ENCODE results near the gene POLD2.

POLD2 gene

DNA sequence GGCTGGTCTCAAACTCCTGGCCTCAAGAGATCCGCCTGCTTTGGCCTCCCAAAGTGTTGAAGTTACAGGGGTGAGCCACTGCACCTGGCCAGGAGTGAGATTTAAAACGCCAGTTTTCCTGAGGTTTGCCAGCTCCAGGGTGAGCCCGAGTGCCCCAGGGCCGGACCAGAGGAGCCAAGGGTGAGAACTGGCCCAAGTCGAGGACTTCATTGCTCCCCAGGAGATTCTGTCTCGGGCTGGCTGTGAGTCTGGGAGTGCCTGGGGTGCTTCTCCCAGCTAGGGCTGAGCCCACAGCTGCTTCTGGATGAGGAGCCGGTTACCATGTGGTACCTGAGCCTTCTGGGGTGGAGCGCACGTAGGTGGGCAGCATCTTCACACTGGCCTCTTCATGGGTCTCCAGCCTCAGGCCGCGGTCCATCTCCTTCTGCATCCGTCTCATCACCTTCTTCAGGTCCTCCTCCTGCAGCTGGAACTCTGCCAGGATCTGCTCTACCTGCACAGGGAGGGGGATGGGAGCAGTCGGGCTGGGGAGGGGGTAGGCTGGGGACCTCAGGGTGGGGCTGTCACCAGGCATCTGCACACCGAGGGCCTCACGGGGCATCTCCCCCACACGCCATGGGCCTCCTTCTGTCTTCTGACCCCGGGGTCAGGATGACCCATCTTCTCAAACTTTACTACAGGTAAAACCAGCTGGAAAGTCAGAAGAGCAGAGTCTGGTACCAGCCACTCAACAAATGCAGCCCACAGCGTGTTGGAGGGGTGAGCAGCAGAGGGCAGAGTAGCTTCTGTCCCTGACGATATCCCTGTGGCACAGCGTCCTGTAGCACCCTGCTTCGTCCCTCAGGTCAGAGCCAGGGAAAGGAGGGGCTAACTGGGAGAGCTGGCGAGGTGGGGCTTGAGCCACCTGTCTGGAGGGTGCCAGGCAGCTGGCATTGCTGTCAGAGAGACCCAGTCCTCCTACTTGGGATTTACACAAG is 29.9 kb upstream of the POLD2 start:
- DNase-seq (ENCODE audit: low read depth in 2 of 3, low spot score in 1 of 3): no peak

DNA sequence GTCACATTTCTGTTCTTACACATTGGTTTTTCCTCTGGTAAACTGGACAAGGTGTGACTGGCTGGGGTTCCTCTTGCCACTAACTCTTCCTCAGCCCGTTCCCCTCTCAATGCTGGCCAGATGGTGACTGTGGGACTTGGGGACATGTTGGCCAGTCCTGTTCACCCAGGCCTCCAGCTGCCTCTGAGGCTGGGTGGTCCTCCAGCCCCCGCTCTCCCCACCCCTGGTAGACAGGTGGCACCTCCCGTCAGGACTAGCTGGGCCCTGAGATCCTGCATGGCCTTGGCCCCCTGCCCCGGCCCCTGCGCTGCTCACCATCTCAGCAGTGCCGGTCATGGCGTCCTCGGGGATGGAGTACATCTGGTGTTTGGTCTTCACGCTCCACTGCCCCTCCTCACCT is 28.6 kb upstream of the POLD2 start:
- DNase-seq (ENCODE audit: low read depth in 2 of 3, low spot score in 1 of 3): no peak

DNA sequence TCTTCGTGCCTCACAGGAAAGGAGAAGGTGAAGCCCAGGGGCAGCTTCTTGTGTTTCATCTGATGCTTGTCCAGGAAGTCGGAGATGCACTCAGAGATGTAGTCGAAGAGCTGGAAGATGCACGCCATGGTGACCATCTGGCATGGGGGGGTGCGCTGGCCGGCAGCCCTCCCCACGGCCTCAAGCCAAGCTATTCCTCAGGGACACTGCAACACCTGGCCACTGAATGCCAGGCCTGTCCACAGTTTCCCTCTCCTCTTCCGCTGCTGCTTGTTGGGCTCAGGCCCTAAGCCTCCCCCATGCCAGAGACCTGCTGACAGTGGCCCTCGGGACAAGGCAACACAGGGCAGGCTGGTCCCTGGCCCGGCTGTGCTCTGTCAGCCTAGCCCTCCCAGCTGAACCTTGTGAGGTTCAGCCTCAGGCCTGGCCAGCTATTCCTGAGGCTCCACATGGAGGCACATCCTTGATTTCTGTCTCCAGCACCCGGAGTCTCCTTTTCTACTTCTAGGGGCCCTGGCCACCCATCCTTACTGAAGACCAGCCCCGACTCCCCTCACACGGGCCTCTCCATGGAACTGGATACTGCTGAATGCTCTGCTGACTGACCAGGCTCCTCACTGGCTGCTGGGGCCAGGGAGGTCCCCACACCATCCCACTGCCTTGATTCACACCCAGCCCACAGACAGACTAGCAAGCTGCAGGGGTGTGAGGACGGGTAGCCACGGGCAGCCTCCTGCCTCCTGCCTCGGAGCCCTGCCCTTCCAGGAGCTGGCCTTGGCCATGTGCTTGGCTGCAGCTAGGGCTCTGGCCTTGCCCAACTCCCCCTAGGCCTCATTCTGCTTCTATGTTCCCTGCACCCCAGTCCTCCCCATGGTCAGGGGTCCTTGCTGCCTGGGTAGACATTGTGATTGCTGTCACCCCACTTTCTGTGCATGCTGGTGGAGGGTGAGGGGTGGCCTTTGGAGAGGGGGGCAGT is 27.9 kb upstream of the POLD2 start:
- DNase-seq (ENCODE audit: low read depth in 2 of 3, low spot score in 1 of 3): no peak

DNA sequence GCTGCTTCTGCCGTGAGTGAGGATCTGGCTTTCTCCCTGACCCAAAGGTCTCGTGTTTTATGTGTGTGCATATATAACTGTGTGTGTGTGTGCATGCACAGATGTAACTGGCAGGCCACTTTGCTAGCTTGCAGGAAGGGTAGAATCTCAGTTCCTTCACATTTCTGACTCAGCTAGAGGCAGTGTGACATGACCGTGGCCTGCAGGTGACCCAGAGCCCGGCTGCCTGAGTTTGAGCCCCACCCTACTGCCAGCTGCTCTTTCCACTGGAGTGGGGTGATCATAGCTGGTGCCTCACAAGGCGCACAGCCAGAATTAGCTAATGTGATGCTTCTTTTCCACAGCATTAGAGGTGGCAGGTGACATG is 27.1 kb upstream of the POLD2 start:
- DNase-seq (ENCODE audit: low read depth in 2 of 3, low spot score in 1 of 3): no peak

DNA sequence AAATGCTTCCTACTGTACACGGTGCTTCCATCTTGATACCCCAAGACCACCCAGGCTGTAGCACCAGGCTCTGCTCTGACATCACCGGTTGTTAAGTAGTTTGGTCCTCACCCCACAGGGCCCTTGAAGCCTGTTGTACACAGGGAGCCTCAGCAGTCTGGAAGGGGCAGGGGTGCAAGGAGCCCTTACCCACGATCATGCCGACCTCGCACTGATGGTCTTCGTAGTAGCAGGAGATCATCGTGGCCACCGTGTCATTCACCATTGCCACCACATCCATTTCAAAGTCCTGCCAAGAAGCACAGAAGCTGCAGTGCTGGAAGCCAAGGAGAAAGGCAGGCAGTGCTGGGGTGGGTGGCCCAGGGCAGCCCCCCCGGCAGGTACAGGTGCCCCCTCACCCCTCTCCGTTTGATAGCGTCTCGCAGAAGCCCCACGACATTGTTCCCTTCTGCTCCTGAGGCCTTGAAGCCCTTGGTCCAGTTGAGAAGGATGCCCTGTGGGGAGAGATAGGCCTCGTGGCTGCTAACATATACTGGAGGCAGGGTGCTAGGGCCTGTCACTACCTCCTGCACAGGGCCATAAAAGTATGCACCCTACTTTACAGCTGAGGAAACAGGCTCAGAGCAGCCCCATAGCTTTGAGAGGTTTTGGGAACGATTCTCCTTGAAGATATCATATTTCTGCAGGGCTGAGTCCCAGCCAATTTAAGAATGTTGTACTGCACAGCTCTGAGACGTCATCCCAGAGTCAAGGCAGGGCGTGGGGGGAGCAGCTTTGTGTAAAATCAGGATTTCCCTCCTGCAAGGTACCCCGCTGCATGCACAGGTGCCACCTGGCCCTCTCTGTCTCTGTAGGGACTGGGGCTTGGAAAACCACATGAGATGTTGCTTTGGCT is 26.5 kb upstream of the POLD2 start:
- no peak for DNase-seq (ENCODE audit: low read depth in 2 of 3, low spot score in 1 of 3)

DNA sequence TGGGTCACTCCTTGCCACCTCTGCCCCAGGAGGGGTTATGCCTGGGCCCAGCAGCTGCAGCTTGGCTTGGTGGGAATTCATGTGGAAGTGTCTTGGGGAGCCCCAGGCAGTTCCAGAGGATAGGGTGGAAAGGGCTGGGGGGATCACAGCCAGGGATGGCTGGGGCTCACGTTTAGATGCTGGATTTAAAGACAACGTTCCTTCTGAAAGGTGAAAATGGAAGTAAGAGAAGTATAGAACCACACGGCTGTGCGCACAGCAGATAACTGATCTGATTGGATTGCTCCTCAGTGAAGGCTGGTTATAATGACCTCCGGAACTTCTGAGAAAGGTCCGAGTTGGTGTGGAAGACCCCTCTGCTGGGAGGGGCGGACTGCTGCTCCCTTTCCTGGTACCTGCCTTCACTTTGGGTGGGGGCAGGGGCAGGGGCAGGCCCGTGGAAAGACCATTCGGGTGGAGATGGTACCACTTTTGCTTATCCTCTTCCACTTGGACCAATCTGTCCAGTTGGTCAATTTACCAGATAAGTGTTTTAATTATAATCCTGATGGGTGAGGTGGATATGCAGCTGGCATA is 25.7 kb upstream of the POLD2 start:
- no peak for DNase-seq (ENCODE audit: low read depth in 2 of 3, low spot score in 1 of 3)

DNA sequence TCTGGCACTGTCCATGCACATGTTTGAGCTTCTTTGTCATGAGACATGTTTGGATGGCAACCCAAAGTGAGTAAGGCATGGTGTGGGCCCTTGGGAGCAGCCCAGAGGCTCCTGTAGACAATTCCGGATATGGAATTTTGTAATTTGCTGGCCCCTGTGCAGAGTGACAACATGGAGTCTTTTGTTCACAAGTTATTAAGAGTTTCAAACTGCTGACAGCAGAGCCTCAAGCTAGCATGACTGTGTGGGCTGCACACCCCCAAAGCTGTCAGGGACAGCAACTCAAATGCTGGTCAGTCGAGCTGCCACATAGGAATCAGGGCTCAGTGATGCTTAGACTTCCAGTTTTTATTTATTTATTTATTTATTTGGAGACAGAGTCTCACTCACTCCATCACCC is 24.8 kb upstream of the POLD2 start:
- DNase-seq (ENCODE audit: low read depth in 2 of 3, low spot score in 1 of 3): no peak

DNA sequence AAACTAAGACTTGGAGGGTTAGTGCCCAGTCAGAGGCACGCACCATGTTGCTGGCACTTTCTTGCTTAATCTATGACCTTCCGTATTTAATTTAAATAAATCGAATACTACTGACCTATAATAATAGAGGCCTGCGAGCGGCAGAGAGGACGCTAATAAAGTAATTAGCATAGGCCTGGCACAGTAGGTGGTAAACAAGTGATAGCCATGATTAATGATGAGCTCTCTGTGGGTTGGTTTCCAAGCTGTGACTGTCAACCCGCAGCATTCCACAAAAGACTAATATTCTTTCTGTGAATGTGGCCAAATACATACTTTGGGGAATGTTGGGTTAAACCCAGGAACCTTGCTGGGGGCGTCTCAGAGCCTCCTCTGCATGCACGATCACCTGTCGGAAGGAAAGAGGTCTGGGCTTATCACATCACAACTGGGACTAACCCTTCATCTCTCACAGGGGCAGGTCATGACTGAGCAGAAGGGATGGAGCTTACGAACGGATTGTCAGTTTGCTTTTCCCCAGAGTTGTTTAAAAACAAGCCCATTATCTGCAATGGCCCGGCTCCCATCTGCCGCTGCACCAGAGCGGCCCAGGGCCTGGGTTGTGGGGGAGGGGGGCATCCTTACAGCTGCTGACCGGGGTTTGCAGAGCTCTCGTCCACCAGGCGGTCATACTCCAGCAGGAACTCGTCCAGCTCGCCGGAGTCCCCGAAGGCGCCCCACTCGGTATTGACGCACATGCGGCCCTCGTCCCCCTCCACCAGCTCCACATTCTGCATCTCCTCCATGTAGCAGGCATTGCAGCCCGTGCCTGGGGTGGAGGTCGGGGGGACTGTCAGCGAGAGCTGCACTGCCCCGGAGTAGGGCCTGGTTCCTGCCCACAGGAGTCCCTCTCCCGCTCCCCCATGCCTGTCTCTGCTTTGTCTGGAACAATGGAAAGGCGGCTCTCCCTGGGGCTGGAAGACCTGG is 24.0 kb upstream of the POLD2 start:
- no peak for DNase-seq (ENCODE audit: low read depth in 2 of 3, low spot score in 1 of 3)

DNA sequence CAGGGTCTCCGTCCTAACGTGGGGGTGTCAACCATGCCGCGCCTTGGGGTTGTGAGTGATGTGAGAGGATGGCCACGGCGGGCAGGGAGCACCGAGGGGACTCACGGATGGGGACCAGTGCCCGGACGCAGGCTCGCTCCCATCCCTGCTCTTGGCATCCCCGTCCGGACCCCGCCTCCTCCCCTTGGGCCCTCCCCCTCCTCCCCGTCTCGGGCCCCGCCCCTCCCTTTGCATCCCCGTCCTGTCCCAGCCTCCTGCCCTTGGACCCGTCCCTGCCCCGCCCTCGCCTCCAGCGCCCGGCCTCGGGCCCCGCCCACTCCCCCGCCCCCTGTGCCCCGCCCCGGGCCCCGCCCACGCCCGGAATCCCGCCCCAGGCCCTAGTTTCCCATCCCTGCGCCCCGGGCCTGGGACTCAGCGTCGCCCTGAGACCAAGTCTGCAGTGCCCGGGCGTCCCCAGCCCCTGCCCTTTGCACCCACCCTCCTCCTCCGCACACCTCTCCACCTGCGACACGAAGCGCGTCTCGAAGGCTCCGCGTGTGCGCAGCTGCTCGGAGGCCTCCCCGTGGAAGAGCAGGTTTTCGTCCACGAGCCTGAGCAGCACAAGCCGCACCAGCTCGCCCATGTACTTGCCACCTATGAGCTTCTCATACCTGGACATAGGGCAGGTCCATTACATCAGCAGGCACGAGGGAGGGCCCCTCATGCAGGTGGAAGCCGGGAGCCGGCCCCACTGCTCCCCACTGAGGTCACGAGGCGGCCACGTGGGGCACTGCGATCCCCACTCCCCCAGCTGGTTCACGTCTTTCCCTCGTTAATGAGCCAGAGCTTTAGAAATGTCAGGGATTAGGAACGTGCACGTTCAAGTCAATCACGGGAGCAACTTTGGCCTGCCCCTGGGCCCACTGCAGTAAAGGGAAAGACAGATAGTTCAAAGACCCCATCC is 22.9 kb upstream of the POLD2 start:
- DNase-seq (ENCODE audit: low read depth in 2 of 3, low spot score in 1 of 3): peak; percentile 48 to 70 (median 63)

DNA sequence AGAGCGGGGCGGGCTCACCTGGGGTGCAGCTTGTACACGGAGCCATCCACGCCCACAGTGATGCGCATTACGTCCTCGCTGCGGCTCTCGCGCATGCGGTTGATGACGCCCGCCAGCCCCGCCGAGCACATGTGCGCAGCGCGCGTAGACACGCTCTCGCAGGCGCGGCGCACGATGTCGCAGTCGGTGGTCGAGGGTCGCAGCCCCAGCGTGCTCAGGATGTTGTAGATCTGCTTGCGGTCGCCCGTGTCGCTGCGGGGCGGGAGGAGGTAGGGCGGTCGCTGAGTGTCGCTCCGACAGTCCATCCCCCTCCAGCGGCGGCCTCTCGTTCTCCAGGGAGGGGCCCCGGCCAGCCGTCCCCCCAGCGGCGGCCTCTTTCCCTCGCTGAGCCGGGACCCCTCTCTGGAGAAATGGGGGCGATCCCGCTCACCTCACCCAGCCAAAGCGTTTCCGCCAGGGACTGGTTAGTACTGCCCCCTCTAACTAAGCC is 22.2 kb upstream of the POLD2 start:
- DNase-seq (ENCODE audit: low read depth in 2 of 3, low spot score in 1 of 3): peak; percentile 23 to 31 (median 30)

DNA sequence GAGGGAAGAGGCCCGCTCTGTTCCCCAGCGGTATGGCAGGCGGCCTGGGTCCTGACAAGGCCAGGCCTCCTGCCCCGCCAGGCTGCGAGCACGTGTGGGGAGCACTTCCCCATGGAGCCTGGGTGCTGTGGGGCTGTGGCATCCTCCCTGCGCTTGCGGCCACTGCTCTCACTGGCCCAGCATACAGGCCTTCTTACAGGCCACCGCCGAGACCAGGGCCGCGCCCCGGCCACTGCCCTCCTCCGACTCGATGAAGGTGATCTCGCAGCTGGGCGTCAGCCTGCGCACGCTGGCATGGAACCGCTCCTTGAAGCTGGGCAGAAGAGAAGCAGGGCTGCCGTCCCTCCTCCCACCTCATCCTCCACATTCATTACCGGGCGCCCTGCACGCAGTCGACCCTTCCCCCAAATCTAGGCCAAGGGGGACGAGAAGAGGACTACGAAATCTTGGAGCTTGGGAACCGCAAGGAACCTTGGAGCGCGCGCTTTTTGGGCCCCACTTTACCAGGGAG is 21.7 kb upstream of the POLD2 start:
- no peak for DNase-seq (ENCODE audit: low read depth in 2 of 3, low spot score in 1 of 3)

DNA sequence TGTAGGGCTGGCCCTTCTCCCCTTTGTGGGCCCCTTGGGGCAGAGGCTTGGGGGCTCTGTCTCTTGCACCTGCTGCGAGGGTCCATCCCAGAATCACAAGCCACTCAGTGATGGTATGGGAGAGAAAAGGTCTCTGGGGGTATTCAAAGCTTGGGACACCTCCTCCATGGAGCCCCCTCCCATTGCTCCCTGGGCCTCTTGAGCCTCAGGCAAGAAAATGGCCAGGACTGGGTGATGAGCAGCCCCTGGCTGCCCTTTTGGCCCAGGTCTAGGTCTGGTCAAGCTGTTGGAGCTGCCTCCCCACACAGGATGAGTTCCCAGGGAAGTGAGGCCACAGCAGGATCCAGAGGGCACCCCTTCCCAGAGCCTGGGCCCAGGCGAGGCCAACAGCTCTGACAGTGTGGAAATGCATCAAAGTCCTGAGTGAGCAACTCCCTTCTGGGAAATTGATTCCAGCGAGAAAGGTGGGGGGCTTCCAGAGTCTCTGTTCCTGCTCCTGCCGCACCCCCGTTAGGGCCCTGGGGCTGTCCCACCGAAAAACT is 21.1 kb upstream of the POLD2 start:
- no peak for DNase-seq (ENCODE audit: low read depth in 2 of 3, low spot score in 1 of 3)

DNA sequence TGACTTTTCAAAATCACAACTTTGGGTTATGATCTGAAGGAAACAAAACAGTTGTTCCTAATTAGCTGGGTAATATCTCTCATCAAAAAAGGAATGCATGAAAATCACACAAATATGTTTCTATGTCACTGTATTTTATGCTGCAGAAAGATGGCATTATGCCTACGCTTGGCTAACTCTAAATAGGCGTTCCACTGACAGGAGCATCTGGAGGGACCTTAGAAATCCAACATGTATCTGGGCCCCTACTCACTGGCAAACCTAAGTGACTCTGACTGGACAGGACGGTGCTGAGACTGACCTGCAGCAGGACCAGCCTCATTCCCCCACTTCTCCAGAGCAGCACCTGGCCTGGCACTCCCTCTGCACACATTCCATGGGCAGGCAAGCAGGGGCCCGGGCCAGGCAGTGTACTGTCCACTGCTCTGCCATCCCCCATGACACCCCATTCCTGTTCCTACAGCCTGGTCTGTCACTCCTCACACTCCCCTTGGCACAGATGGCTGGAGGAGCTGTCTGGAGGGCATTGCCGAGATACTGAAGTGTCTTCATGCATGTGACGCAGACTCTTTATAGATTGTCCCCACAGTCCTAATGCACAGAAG is 20.4 kb upstream of the POLD2 start:
- DNase-seq (ENCODE audit: low read depth in 2 of 3, low spot score in 1 of 3): no peak

DNA sequence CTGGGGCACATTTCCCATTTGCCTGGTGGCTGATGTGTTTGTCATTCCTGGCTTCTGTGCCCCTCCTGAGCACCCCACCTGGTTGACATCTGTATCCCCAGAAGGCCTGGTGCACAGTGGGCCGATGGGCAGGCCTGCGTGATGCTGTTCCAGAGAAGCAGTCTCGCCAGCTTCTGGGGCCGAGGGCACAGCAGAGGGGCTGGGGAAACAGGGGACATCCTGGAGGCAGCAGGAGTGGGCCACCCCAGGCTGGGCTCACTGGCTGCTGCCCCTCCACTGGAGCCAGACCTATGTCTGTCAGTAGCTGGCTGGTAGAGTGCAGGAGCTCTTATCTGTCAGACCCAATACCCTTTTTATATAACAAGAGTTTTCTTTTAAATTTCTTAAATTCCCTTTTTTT is 18.7 kb upstream of the POLD2 start:
- no peak for DNase-seq (ENCODE audit: low read depth in 2 of 3, low spot score in 1 of 3)

DNA sequence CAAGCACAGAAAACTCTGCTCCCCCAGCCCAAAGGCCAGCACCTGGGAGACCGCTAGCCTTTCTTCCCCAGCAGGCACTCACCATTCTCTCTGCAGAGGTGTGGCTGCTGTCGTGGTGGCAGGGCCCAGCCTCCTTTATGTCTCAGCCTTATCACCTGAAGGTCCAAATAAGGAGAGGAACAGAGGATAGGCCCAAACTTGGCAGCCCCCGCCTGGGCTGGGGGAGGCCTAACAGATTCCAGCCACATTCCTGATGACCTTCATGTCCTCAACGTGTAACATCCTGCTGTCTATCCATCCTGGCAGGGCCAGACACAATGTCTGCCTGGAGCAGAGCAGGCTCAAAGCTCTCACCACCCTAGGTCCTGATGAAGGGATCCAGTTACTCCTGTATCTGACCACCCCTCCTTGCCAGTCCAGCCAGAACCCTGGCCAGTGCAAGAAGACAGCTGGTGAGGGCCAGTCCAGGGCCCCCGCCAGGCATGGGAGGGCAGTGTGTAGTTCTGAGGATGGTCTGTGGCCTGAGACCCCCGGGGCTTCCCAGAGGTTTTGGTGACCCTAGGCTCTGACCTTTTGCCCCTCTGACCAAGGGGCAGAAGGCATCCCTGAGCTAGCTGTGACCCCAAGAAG is 18.0 kb upstream of the POLD2 start, which contains the start of gene MYL7:
TSS of gene MYL7 (minus strand) at position 112 of the 630 bp plus-strand sequence. CDS start at position 85, 27 bp downstream.
- no peak for DNase-seq (ENCODE audit: low read depth in 2 of 3, low spot score in 1 of 3)

DNA sequence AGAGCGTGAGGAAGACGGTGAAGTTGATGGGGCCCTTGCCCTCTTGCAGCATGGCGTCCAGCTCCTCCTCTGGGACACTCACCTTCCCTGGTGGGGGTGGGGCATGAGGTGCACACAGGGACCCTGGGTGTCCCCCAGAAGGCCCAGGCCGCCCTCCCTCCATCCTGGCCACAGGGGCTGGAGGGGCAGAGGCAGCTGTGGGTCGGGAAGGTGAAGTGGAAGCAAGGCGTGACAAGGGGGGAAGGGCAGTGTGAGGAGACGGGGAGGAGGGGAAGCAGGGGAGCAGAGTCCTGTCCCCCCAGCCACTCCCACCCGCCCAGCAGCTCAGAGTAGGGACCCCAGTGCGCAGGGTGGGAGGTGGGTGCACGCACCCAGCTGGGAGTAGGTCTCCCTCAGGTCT is 17.0 kb upstream of the POLD2 start:
- DNase-seq (ENCODE audit: low read depth in 2 of 3, low spot score in 1 of 3): no peak
